Subcutaneous adipose tissue (tissue), 4 donors: ENCODE data around the gene KIF11. TPM values are rescaled to one million over a fixed set of nuclear protein-coding genes. Genes with fewer than 3 reads are reported as not detected.

Experiments used
- total RNA-seq, 4 donors: library from RNA; depleted of rRNA; stranded (reverse); fragments of >200 nt; gene quantifications; one replicate each; pipeline ENCODE4 v1.1.0, GENCODE V29; 2016
- TF ChIP-seq, protein P1 (sequence below): fragments of 450-650 bp; IDR thresholded peaks from one replicate; pipeline ENCODE4 v1.5.1; 2016; ENCODE audit warnings: low read depth, mild to moderate bottlenecking, control low read depth, antibody characterized with exemption, moderate library complexity

KIF11 gene
- total RNA-seq, result 1 to 10 TPM in 2 of 4 donors, under 1 TPM in 2; 0.33 to 3.1 (median 1.6) TPM

GRCh38 chr10:92592761-92593618 lies at the start of gene KIF11:
TSS of gene KIF11 (plus strand) at chr10:92593130. CDS start at chr10:92593376, 246 bp downstream.
- TF ChIP-seq, protein P1, sequence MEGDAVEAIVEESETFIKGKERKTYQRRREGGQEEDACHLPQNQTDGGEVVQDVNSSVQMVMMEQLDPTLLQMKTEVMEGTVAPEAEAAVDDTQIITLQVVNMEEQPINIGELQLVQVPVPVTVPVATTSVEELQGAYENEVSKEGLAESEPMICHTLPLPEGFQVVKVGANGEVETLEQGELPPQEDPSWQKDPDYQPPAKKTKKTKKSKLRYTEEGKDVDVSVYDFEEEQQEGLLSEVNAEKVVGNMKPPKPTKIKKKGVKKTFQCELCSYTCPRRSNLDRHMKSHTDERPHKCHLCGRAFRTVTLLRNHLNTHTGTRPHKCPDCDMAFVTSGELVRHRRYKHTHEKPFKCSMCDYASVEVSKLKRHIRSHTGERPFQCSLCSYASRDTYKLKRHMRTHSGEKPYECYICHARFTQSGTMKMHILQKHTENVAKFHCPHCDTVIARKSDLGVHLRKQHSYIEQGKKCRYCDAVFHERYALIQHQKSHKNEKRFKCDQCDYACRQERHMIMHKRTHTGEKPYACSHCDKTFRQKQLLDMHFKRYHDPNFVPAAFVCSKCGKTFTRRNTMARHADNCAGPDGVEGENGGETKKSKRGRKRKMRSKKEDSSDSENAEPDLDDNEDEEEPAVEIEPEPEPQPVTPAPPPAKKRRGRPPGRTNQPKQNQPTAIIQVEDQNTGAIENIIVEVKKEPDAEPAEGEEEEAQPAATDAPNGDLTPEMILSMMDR, result no peak

- TF ChIP-seq, protein P1, result no peak
Measured at GRCh38 chr10:92544296-92544695, 48.6 kb upstream of the KIF11 start.

GRCh38 chr10:92545556-92545955 lies 47.4 kb upstream of the KIF11 start:
- TF ChIP-seq, protein P1, result no peak

GRCh38 chr10:92547676-92548075 lies 45.3 kb upstream of the KIF11 start:
- TF ChIP-seq, protein P1, result no peak

DNA sequence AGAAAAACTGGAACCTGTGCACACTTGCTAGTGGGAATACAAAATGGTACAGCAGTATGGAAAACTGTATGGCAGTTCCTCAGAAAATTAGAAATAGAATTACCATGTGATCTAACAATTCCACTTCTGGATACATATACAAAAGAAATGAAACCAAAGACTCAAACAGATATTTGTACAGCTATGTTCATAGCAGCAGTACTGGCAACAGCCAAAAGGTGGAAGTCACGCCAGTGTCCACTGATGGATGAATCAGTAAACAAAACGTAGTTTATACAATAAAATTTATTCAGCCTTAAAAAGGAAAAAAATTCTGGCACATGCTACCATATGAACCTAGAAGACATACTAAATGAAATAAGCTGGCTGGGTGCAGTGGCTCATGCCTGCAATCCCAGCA lies 42.0 kb upstream of the KIF11 start:
- TF ChIP-seq, protein P1, result no peak

DNA sequence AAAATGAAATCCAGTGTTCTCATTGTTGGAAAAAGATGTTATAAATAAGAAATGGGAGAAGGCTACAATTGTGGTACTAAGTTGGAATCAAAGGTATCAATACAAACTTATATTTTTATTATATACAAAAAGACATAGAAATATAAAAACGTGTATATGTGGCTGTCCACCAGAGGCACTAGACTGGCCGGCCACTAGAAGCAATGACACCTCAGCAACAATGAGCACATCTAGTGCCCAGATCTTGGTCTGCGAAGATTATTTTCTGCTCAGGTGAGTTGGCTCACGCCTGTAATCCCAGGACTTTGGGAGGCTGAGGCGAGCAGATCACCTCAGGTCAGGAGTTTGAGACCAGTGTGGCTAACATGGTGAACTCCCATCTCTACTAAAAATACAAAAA lies 40.6 kb upstream of the KIF11 start:
- TF ChIP-seq, protein P1, result no peak

DNA sequence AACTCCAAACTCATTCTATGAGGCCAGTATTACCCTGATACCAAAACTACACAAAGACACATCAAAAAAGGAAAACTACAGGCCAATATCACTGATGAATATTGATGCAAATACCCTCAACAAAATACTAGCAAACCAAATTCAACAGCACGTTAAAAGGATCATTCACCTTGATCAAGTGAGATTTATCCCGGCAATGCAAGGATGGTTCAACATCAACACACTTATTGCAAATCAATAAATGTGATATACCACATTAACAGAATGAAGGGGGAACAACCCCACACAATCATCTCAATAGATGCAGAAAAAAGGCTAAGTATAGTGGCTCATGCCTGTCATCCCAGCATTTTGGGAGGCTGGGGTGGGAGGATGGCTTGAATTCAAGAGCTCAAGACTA lies 39.0 kb upstream of the KIF11 start:
- TF ChIP-seq, protein P1, result no peak
